ENCODE results near the gene MAST2.

MAST2 gene

DNA sequence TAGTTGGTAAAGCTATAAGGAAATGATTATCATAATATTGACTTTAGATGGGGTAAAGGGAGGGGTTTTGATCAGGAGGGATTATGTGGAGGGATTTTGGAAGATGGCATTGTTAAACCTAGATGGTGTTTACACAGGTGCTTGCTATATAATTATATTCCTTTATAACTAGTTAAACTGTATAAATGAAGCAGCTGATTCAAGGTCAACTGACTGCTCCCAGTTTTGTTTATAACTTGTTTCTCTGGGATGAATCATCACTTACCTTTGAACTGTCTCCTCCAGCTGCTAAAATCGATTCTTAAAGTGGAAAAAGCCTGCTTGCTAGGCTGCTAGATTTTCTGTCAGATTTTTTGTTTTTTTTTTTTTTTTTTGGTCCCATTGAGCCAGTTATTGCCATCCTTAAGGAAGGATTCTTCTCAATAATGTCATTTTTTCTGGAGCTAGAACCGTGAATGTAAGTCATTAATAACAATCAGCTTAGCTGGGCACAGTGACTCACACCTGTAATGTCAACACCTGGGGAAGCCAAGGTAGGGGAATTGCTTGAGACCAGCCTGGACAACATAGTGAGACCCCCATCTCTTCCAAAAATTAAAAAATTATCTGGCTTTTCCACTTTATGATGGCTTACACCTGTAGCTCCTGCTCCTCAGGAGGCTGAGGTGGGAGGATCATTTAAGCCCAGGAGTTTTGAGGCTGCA, 175.8 kb downstream of the MAST2 start:
- TF ChIP-seq, protein P1, sequence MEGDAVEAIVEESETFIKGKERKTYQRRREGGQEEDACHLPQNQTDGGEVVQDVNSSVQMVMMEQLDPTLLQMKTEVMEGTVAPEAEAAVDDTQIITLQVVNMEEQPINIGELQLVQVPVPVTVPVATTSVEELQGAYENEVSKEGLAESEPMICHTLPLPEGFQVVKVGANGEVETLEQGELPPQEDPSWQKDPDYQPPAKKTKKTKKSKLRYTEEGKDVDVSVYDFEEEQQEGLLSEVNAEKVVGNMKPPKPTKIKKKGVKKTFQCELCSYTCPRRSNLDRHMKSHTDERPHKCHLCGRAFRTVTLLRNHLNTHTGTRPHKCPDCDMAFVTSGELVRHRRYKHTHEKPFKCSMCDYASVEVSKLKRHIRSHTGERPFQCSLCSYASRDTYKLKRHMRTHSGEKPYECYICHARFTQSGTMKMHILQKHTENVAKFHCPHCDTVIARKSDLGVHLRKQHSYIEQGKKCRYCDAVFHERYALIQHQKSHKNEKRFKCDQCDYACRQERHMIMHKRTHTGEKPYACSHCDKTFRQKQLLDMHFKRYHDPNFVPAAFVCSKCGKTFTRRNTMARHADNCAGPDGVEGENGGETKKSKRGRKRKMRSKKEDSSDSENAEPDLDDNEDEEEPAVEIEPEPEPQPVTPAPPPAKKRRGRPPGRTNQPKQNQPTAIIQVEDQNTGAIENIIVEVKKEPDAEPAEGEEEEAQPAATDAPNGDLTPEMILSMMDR (conservative IDR thresholded peaks at IDR 0.05; ENCODE audit: low read depth, low read length) = no peak
- H3K4me3 ChIP-seq (ENCODE audit: low read length) = no peak overlapping the region
- DNase-seq (ENCODE audit: low read depth) = no peak

DNA sequence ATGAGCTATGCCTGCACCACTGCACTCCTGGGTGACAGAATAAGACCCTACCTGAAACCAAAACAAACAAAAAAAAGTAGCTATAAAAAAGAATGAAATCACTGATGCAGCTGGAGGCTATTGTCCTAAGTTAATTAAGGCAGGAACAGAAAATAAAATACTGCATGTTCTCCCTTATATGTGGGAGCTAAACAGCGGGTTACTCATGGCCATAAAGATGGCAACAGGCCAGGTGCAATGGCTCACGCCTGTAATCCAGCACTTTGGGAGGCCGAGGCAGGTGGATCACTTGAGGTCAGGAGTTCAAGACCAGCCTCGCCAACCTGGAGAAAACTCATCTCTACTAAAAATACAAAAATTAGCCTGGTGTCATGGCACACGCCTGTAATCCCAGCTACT, 176.4 kb downstream of the MAST2 start:
- no peak overlapping the region for H3K4me3 ChIP-seq (ENCODE audit: low read length)
- TF ChIP-seq, protein P1 (conservative IDR thresholded peaks at IDR 0.05; ENCODE audit: low read depth, low read length) = no peak
- no peak for DNase-seq (ENCODE audit: low read depth)

DNA sequence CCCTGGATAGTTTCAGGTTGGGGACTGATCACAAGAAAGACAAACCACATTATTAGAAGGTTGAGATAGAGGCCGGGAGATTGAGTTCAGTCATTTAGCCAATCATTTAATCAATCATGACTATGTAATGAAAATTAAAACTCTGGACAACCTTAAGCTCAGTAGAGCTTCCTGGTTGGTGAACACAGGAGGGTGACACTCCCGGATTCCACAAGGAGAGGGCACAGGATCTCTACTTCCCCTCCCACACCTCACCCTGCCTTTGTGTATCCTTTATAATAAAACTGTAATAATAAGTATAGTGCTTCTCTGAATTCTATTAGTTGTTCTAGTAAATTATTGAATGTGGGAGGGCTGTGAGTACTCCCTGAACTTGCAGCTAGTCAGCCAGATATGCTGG, 178.9 kb downstream of the MAST2 start:
- no peak overlapping the region for H3K4me3 ChIP-seq (ENCODE audit: low read length)
- TF ChIP-seq, protein P1 (conservative IDR thresholded peaks at IDR 0.05; ENCODE audit: low read depth, low read length) = no peak
- no peak for DNase-seq (ENCODE audit: low read depth)

DNA sequence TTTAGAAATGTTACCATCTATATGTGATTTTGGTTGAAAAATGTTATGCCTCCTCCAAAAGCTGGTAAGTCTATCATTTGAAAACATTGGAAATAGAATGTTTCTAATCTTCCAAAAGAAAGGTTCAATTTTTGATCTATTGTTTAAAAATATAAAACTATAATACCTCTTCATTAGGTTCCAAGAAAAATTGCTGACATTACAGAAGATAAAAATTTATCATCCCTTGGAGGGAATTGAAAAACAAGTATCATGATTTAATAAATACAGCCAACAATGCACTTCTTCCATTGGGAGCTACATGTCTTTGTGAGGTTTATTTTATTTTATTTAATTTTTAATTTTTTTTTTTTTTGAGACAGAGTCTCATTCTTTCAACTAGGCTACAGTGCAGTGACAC, 180.6 kb downstream of the MAST2 start:
- TF ChIP-seq, protein P1 (conservative IDR thresholded peaks at IDR 0.05; ENCODE audit: low read depth, low read length) = no peak
- no peak for DNase-seq (ENCODE audit: low read depth)

DNA sequence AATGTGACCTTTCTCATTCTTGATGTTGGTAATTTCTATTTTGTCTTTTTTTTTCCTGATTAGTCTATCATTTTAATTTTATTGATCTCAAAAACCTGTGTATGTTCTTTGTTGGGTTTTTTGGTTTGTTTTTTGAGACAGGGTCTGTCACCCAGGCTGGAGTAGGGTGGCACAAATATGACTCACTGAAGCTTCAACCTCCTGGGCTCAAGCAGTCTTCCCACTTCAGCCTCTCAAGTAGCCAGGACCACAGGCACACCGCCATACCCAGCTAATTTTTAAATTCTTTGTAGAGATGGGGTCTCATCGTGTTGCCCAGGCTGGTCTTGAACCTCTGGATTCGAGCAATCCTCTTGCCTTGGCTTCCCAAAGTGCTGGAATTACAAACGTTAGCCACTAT, 183.8 kb downstream of the MAST2 start:
- no peak for DNase-seq (ENCODE audit: low read depth)
- TF ChIP-seq, protein P1 (conservative IDR thresholded peaks at IDR 0.05; ENCODE audit: low read depth, low read length) = no peak
- no peak overlapping the region for H3K4me3 ChIP-seq (ENCODE audit: low read length)

More for the DNA sequence above, 180.6 kb downstream of the MAST2 start:
- H3K4me3 ChIP-seq (ENCODE audit: low read length) = no peak overlapping the region

DNA sequence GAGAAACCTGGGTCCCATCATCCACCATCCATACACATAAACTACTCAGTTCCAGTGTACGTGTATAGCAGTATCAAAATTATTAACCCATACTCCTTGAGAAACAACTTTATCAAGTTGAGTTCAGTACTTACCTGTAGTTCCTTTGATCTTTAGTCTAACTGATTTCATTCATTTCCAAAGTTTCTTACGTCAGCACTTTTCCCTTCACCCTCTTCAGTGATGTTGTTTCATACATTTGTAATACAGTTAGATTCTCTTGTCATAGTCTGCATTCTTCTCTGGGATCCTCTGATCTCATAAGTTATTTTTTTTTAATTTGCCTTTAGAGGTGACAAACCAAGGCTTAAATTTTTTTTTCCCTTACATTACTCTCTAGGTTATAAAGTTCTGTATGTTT, 185.8 kb downstream of the MAST2 start:
- DNase-seq (ENCODE audit: low read depth) = no peak
- H3K4me3 ChIP-seq (ENCODE audit: low read length) = no peak overlapping the region
- TF ChIP-seq, protein P1 (conservative IDR thresholded peaks at IDR 0.05; ENCODE audit: low read depth, low read length) = no peak

DNA sequence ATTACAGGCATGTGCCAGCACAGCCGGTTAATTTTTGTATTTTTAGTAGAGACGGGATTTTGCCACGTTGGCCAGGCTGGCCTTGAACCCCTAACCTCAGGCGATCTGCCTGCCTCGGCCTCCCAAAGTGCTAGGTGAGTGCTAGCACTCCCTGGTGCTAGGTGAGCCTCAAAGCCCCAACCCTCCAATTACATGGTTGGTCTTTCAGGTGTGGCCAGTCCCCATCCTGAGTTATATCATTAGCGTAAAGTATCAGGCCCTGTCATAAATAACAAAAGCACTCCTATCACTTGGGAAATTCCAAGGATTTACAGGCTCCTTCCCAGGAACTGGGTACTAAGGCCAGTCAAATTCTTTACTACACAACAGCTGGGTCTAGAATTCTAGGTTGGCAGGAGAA, 191.0 kb downstream of the MAST2 start:
- no peak overlapping the region for H3K4me3 ChIP-seq (ENCODE audit: low read length)
- TF ChIP-seq, protein P1 (conservative IDR thresholded peaks at IDR 0.05; ENCODE audit: low read depth, low read length) = no peak
- no peak for DNase-seq (ENCODE audit: low read depth)

Measured in retinal pigment epithelial cell (primary cell).